HG03558 (cell line): Measurements from ENCODE around the gene RGP1.

ENCODE experiments used
- ATAC-seq: cut with Tn5 transposase; IDR thresholded peaks from one replicate; pipeline ENCODE4 v1.9.1; 2021; ENCODE audit warnings: moderate number of reproducible peaks; ENCODE audit not compliant: unreplicated experiment; ENCODE audit errors: extremely low read depth

RGP1 gene

DNA sequence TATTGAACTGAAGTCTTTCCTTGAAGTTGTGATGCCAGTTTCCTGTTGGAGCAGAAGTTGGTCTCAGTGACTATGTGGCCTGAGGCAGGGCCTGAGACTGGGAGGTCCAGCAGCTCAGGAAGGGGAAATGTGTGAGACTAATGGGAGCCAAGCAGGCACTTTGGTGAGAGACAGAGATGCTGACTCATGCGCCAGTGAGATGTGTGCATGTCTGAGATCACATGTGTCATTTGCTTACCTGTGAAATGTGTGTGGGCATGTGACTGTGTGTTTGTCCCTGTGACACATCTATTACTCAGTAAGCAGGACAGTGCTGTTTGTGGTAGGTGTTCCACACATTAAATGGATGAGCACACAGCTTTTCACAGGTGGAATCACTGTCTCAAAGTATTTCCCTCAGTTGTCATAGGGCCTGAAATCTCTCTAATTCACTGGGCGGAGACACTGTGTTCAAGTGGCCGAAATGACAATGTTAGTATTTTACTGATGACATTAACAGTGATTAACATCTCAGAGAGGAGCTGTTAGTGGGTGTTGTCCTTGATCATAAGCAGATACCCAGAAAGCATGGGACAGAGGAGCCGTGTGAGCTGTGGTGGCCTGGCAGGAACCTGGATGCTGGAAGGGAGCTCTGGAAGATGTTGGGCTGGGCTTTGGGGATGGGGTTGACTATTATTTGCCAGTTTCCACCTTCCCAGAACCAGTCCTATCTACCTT, 49.7 kb downstream of the RGP1 start:
- ATAC-seq = no peak

DNA sequence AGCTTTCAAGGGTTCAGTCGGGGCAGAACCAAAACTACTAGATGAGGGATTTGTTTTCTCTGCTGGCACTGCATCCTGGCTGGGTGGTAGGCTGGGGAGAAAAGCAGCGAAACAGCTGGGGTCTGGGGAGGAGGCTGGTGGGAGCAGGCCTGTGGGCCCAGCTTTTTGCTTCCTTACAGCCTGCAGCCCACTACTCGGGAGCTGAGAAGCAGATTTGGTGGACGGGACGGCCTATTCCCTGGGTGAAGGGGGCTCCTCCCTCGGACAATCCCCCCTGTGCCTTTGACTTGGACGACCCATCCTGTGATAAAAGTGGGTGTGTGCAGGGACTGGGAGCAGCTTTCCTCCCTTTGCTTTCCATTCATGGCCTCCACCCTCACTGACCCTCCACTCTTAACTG, 51.4 kb downstream of the RGP1 start:
- no peak for ATAC-seq

DNA sequence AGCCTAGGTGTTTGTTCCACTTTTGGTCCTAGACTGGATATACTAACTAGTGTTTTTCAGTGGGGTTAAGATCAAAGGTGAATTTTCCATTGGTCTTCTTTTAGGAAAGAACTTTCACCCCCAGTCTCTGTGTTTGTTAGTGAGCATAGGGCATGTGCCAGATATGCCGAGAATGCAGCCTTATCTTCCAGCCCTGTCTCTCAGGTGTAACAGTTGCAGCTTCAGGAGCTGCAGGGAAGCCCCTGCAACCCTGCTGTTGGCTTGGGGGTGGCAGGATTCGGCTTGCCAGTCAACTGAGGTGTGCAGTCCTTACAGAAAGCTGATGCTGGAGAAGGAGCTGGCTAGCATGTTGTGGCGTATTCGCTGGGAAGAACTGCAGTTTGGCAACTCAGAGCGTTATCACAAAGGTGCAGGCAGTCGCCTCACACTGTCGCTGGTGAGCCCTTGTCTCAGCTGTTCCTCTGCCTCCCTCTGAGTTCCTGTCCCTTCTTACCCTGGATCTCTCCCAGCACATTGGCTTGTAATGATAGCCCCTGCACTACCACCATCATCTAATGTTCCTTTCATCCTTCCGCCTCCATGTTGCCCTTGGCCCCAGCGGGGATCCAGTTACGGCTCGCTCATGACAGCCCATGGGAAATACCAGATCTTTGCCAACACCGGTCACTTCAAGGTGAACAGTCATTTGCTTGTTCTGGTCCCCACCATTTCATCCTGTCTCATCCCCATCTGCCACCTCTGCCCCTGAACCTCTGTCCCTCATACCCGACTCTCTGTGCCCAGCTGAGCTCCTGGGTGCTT, 52.4 kb downstream of the RGP1 start:
- ATAC-seq = no peak

DNA sequence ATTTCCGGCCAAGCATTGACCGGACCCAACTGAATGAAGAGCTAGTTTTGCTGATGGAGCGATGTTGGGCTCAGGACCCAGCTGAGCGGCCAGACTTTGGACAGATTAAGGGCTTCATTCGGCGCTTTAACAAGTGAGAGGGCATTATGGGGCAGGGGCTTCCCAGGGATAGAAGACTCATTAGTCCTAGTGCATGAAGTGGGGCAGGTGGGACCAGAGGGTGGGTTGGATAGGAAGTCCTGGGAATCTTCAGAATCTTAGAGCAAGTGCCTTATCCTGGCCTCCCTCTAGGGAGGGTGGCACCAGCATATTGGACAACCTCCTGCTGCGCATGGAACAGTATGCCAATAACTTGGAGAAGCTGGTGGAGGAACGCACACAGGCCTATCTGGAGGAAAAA, 57.0 kb downstream of the RGP1 start:
- no peak for ATAC-seq
